DMS53 treated with DMSO at 0.1 percent for 48 hours (cell line): ENCODE measurements around the gene CAT.
"Not testable (repeated sequence)": the region's sequence is repeated elsewhere in the genome, so short reads cannot be mapped to it uniquely, and the experiment has no call there.

Source experiments
- DNase-seq: peaks from one replicate; lab custom pipeline; 2025; ENCODE audit not compliant: unreplicated experiment; lab: John Stamatoyannopoulos, UW

The CAT gene

DNA sequence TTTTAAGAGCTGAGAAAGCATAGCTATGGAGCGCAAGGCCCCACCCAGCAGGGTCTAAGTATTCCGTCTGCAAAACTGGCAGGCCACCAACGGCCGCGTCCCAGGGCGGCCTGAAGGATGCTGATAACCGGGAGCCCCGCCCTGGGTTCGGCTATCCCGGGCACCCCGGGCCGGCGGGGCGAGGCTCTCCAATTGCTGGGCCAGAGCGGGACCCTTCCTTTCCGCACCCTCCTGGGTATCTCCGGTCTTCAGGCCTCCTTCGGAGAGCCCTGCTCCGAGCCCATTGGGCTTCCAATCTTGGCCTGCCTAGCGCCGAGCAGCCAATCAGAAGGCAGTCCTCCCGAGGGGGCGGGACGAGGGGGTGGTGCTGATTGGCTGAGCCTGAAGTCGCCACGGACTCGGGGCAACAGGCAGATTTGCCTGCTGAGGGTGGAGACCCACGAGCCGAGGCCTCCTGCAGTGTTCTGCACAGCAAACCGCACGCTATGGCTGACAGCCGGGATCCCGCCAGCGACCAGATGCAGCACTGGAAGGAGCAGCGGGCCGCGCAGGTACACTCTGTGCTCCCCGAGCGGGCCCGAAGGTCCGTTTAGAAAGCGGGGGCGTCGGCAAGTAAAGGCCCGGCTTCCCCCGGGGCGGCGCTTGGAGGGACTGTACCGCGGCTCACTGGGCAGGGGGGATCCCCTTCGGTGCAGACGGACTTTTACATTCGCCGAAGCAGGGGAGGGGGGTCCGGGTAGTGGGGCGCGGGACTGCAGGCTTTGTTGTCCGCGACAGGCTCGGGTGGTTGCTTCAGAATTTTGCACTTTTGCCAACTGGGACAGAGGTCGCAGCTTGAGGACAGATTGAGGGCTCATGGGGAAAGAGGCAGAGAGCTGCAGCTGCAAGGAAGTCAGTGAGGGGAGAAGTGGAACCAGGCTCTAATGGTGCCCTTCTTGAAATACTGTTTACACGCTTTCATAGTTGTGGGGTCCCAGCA is at the start of gene CAT:
Gene CAT, plus strand, starts transcription at position 406 of the 979 bp plus-strand sequence. Its CDS starts 80 bp downstream, at position 486.
- peak; percentile 73 for DNase-seq

DNA sequence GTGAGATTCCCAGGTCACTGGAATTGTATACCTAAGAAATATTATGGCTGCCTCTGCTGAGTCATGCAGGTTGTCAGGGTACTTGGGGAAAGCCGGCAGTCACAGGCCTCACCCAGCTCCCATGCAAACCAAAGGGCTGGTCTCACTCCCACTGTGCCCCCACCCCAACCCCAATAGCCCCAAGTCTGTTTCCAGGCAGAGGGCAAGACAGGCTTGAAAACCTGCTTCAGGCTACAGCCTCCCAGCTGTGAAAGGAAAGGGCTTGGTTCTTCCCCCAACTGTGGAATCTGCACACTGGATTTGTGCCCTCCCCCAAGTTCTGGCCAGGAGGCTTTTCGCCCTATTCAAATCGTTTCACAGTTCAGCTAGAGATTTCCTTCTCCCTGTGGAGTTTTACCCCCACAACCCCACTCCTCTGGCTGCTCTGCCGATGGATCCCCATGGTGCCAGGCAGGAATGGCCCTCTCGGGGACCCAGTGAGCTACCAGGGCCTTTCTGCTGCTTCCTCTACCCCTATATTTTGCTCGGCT is 43.9 kb upstream of the CAT start:
- no peak for DNase-seq

DNA sequence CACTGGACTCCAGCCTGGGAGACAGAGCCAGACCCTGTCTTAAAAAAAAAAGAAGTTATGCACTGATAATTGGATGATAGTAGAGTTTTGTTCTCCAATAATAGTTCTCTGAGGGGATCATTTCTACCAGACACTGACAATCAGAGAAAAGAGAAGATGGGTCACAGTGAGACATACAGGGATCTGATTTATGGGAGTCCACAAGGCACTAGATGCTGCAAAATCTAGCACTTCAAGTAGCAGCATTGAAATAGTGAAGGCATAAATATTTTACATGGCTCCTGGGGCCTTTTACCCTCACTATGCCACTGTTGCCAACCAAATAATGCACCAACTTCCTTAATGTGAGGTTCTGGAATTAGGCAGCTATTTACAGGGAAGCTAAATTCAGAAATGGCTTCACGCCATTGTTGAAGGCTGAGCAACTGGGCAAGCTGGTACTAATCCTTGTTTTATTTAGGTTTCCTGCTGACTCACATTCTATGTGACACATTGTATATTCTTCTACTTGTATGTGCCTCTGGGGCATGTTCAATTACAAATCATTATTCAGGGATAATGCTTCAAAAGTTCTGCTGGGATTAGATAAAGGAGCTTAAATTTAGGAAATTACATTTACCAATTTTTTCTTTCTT is 42.7 kb upstream of the CAT start:
- no peak for DNase-seq

DNA sequence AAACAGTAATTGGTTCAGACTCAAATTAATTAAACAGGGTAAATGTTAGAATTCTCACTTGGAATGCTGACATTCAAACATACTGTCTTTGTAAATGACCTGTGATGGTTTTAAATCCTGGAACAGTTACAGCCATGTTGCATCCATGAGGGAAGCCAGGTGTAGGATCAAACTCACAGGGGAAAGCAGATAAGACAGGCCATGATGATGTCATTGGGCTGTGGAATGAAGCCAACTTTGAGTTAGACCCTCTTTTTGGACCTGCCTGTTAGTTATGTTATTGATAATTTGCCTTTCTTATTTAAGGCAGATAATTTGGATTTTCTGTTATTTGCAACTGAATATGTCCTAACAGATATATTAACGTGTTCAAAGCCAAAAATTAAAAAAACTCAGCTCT is 41.6 kb upstream of the CAT start:
- DNase-seq: no peak

DNA sequence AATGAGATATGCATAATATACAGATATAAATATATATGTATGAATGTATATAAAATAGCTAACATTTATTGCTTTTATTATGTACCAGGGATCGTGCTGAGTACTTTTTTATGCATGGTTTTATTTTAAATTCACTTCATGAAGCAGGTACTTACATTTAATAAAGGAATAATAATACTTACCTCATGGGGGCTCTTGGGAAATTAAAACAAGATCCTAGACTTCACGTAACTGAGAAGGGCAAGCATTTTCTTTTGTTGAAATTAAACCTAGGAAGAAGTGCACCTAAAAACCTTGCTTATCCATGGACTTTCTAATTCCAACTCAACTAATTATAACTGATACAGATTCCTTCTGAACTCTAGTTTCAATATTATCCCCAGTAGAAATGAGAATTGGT is 40.9 kb upstream of the CAT start:
- DNase-seq: no peak

DNA sequence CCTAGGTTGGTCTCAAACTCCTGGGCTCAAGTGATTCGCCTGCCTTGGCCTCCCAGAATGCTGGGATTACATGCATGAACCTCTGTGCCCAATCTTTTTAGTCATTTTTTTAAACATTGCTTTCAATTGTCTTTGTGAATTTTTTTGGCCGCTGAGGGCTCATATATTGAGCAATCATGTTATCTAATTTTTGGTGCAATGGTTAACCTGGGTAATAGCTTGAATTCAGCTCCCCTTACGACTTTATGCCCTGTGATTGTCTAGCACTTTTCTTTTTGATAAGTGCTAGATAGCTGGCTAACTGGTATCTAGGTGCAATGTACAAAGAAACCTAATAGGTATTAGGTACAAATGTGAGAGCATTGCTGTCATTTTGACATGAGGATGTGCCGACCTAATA is 35.3 kb upstream of the CAT start:
- DNase-seq: no peak

DNA sequence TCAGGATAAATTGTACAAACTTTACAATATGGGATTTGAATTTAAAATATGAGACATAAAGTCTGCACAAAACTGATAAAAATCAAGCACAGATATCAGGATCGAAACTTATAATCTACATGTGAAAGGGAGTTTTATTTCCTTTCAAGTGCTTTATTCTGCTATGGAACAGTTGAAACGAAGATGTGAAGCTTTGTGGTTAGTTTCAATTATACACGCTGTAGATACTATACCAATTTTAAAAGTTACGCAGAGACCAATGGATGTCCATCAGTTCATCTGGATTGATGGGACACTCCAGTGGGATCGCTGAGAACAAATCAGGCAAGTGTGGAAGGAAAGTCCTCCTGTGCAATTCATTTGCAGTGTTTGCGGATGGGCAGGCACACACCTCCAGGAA is 34.5 kb upstream of the CAT start:
- DNase-seq: no peak

DNA sequence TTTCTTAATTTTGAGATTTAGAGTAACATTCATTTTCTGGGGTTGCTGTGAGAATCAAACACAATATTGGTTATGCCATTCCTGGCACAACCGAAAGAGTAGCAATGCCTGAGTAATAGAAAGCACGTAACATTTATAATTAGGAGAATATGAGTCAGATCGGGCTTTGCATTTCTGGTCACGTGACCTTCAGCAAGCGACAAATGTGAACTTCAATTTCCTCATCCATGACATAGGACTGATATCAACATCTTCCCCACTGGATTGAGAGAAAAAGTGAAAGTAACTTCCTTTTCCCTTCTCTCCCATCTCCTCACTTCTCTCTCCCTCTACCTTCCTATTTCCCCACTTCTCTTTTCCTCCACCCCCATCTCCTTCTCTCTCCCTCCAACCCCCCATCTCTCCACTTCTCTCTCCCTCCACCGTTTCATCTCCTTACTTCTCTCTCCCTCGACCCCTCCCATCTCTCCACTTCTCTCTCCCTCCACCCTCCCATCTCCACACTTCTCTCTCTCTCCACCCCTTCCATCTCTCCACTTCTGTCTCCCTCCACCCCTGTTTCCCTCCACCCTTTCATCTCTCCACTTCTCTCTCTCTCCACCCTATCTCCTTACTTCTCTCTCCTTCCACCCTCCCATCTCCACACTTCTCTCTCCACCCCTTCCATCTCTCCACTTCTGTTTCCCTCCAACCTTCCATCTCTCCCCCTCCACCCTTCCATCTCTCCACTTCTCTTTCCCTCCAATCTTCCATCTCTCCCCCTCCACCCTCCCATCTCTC is 33.5 kb upstream of the CAT start:
- DNase-seq: no peak

DNA sequence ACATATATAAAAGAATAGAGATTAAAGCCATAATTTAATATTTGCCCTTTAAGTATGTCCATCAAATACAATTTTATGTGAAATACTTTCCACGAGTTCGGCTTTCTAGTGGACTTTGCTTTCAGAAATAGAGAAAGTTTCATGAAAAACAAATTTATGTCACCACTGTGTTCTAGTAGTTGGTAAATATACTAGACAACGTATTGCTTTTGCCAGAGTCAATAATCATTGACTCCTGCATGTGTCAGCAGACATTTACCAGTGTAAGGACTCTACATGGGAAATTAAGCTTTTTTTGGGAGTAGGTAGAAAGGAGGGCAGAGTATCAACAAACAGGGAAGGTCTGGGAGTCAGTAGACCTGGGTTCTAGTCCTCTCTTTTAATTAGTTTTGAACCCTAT is 32.3 kb upstream of the CAT start:
- DNase-seq: no peak

DNA sequence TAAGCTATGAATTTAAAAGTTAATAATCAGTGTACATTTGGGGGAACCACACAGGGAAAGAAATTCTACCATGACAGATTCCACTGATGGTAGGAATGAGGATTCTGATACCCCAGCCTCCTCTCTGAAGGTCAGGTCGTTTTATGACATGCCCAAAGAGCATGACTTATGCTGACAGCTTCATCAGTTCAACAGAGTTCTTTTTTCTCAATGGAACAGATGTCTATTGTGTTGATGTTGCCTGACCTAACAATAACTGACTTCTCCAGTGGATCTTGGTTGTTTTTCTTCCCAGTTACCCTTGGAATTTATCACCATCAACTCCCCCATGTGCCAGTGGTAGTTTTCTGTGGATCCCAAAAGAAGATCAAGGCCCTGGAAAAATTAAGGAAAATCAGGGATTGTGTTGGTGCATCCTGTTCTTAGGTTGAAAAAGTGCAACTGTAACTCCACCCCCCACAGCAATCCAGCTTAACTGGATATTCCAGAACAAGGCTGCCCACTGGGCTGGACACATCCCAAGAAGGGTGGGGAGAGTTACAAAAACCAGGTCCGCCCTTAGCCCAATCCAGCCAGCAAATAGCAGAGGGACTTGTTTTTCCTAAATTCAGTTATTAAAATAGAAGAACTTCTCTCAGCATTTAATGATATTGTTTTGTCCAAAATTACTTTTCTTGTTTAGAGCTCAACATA is 31.5 kb upstream of the CAT start:
- no peak for DNase-seq

DNA sequence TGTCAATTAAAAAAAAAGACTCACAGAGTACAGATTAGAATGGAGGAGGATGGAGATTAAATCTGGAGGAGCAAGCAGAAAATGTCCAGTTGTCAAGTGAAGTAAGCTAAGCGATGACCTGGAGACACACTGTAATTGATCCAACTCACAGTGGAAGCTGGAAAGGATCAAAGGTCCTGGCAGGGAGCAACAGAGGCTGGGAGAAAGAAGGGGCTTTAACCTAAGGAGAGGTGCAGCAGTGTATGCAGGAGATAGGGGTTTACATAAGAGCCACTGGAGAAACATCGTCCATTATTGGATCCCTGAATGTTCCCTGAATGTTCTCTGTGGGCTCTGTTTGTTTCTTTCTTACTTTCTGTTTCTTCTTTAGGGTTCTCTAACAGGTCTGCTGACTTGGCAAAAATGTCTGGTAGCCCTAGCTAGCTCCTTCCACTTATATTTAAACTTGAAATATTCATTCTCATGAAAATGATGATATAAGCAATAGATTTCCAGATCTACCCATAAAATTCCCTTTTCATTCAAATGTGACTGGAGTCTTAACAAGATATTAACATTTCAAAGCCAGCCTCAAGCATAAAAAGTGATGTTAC is 30.1 kb upstream of the CAT start:
- DNase-seq: no peak

DNA sequence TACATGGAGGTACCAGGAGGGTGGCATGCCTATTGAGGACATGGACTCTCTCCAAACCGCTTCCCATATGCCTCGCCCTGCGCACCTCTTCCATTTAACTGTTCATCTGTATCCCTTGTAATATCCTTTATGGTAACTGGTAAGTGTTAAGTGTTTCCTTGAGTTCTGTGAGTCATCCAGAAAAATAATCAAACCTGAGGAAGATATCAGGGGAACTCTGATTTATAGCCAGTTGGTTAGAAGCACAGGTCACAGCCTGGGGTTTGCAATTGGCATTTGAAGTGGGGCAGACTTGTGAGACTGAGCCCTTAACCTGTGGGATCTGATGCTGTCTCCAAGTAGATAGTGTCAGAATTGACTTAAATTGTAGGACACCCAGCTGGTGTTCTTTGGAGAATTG is 27.6 kb upstream of the CAT start:
- no peak for DNase-seq

DNA sequence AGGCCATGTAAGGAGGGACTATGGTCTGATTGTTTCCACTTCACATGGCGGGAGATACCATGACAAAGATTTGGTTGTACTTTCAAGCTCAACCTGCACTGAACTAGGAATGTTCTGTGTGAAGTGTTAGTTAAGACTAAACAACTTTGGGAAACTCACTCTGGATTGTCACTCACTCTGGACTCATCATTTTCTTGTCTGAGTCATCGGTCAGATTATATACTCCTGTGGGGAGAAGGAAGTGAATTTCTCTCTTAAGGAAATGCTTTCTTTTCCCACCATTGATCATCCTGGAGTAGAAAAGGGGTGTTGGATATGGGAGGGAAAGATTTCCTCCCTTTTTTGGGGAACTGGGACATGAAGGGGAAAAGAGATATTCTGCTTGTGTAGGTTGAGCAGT is 26.9 kb upstream of the CAT start:
- DNase-seq: no peak

DNA sequence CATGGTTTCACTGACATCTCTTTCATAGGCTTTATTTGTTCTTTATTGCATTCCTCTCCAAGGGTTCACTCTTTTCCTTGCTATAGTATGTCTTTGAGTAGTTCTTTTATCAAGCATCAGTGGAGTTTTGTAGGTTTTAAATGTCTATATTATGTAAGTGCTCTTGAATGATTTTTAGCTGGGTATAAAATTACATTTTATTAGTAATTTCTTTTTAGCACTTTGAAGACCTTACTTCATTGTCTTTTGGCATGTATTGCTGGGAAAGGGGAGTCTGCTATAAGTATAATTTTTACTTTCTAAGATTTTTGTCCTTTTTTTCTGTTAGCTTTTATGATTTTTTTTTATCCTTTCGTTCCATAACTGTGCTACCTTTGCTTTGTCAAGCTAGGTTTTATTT is 25.5 kb upstream of the CAT start:
- DNase-seq: no peak

DNA sequence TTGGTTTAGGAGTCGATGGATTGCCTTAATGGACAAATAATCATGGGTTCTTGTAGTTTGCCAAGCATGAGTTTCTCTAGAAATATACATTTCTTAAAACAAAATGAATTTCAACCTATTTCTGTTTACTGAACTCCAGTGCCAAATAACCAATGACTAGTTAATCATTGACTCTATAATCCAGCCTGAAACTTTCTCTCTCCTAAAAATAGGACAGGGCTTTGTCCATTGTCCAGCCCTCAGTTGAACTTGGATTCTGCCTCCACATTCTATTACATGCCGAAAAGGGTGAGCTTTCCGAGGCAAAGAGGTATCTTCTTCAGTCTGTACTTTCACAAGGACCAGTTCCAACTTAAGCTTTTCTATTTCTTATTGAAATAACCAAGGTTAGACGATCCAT is 23.2 kb upstream of the CAT start:
- DNase-seq: no peak

DNA sequence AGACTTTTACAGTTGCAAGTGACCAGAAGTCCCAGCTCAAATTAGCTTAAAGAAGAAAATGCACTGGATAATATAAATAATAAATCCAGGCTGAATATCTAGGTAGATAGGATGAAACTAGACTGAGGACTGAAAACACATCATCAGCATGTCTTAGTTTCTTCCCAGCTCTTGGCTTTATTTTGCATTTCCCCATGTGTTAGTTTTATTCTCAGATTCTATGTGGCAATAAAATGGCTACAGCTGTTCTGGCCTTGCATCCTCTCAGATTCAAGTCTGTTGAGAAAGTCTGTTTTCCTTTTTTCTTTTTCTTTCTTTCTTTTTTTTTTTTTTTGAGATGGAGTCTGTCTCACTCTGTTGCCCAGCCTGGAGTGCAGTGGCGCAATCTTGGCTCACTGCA is 22.6 kb upstream of the CAT start:
- no peak for DNase-seq

DNA sequence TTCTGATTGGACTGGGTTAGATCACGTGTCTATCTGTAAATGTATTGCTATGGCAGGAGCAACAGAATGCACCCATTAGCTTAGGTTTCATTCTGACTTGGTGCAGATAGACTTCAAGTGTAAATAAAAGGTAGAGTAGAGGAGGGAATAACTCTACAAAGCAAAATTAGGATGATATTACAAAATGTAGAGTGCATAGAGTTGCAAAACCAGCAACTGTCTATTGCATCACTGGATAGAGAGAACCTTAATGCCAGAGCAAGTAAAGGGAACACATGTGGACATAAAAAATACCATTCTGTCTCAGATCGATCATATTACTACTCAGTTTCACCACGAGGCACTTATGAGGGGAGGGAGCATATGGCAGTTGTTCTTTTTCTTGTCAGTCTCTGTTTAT is 22.0 kb upstream of the CAT start:
- DNase-seq: no peak

DNA sequence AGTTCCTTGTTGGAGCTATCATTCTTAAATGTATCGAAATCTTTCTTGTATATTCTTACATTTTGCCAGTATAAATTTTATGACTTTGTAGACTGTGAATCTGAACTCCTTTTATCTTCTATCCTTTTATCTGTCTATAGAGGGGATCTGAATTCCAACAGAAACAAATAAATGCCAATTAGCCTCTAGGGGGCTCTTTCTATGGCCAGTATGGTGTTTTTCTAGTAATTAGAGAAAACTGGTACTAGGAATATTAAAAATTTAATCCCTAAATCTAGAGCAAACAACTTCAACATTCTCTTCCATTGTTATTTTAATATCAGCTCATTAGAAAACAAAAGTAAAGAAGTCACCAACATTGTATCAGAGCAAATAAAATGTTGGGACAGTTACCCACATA is 21.5 kb upstream of the CAT start:
- no peak for DNase-seq

DNA sequence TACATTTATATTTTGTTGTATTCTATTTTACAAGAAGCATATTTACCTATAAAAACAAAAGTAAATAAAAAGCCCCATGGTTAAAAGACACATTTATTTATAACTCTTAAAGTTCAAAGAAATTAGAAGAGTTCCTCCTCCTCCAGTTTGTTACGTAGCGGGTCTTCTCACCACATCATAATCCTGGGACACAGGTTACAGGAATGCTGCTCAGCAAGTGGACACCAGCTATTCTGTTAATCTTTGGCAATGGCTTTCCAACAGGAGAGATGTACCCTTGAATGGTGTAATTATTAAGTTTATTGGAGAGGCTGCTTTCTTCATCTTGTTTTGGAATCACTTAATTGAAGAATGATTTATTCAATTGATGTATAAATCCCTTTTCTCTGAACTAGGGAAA is 19.6 kb upstream of the CAT start:
- no peak for DNase-seq

DNA sequence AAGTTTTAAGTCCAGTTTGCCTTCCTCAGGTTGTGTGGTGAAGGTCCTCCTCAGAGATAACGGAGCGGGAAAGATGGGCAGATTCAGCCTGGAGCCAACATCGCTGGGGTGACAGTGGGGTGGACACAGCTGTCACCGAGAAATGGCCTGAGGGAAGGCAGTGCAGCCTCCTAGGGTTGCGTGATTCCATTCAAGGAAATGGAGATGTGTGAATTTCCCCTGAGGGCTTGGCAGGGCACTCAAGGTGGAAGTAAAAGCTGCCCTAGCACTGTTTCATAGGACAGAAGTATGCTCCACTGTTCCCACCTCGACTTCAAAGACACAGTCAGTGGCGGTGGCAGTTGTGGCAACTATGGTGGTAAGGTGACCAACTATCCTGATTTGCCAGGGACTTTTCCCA is 15.4 kb upstream of the CAT start:
- DNase-seq: no peak

DNA sequence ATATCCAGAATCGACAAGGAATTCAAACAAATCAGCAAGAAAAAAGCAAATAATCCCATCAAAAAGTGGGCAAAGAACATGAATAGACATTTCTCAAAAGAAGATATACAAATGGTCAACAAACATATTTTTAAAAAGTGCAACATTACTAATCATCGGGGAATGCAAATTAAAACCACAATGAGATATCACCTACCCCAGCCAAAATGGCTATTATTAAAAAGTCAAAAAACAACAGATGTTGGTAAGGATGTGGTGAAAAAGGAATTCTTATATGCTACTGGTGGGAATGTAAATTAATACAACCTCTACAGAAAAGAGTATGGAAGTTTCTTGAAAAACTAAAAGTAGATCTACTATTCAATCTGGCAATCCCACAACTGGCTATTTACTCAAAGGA is 13.9 kb upstream of the CAT start:
- DNase-seq: not testable (repeated sequence)
